Heart left ventricle (tissue), 16 donors: ENCODE measurements around the gene TSKU. TPM values are rescaled to one million over a fixed set of nuclear protein-coding genes. Genes with fewer than 3 reads are reported as not detected.

Experiments
- ATAC-seq, 4 donors: fragments of 200-7000 bp; cut with Tn5 transposase; one replicate each; pipeline ENCODE4 v1.9.1; 2020 to 2022; ENCODE audit warnings: moderate library complexity in 4 of 4, mild to moderate bottlenecking in 3 of 4, moderate number of reproducible peaks in 1 of 4
- DNase-seq, 5 donors: peaks; one replicate each; pipeline ENCODE4 v3.0.0-alpha.2; 2020
- H3K27ac ChIP-seq, 12 donors: fragments of 200-600 bp; sonication (generic) in 4 of 12; one replicate each; pipeline versions ENCODE4 v1.5.0 to v1.8.0; 2016 to 2022; ENCODE audit warnings: mild to moderate bottlenecking in 2 of 12
- H3K27me3 ChIP-seq, 9 donors: fragments of 200-600 bp; sonication (generic) in 2 of 9; one replicate each; pipeline versions ENCODE4 v1.5.1 to v1.8.0; 2016 to 2022; ENCODE audit warnings: mild to moderate bottlenecking in 3 of 9
- H3K36me3 ChIP-seq, 9 donors: fragments of 200-600 bp; sonication (generic) in 2 of 9; one replicate each; pipeline versions ENCODE4 v1.5.0 to v1.8.0; 2018 to 2022; ENCODE audit warnings: mild to moderate bottlenecking in 2 of 9
- H3K4me1 ChIP-seq, 12 donors: fragments of 200-600 bp; sonication (generic) in 4 of 12; one replicate each; pipeline versions ENCODE4 v1.5.0 to v1.8.0; 2016 to 2022; ENCODE audit warnings: mild to moderate bottlenecking in 3 of 12
- H3K4me3 ChIP-seq, 12 donors: fragments of 200-600 bp; sonication (generic) in 4 of 12; one replicate each; pipeline versions ENCODE4 v1.5.0 to v1.8.0; 2017 to 2022; ENCODE audit warnings: mild to moderate bottlenecking in 9 of 12, moderate library complexity in 4 of 12
- H3K9me3 ChIP-seq, 12 donors: fragments of 200-600 bp; sonication (generic) in 4 of 12; one replicate each; pipeline versions ENCODE4 v1.5.0 to v1.8.0; 2016 to 2022; ENCODE audit warnings: mild to moderate bottlenecking in 1 of 12
- POLR2A ChIP-seq, 2 donors: fragments of 450-650 bp; IDR thresholded peaks; one replicate each; pipeline ENCODE4 v1.6.1; 2017; ENCODE audit warnings: antibody characterized with exemption in 2 of 2, mild to moderate bottlenecking in 2 of 2, moderate library complexity in 2 of 2
- WGBS, 4 donors: extraction: QIAGEN DNeasy Blood & Tissue Kit in 2 of 4; methylation state at CpG; one replicate each; pipeline versions ENCODE4 v1.1.5 to v1.1.7; 2013 to 2018; 5-methylcytosine and 5-hydroxymethylcytosine counted together
- intact Hi-C, 10 donors: fragments of 100-400 bp; cut with DNase I; formaldehyde crosslinking; loops; one replicate each; pipeline versions ENCODE4 v1.11.1 to v1.14.2; 2022
- polyA plus RNA-seq, 2 donors: library from polyadenylated mRNA; stranded (reverse); fragments of 200-250 nt; gene quantifications; one replicate each; pipeline ENCODE4 v1.2.3, GENCODE V29; 2013
- total RNA-seq, 9 donors: library from RNA; depleted of rRNA in 2 of 9; stranded (reverse); fragments of >200 nt in 2 of 9; fragmentation: NEBNext Ultra II Directional in 3 of 9; extraction: Animal tissue kit (Norgen Biotek cat#: 25700) in 3 of 9; gene quantifications; one replicate each; pipeline versions ENCODE4 v1.1.0 to v1.2.4, GENCODE V29; 2016 to 2023
- TF ChIP-seq, protein P1 (sequence below), 12 donors: fragments of 200-600 bp; sonication (generic) in 4 of 12; IDR thresholded peaks; one replicate each; pipeline versions ENCODE4 v1.5.0 to v1.8.0; 2018 to 2022; ENCODE audit warnings: antibody characterized with exemption in 12 of 12, mild to moderate bottlenecking in 5 of 12
- donor health status: ischemic (EF 13 %, LVEDD 7.1; RV severe dilation, severe dysfunction).
- donor health status: healthy with polysubstance abuse.
- donor health status: DM: no; HTN: yes; CAD: no.
- donor health status: DM: no; HTN: no; CAD: no.
- donor health status: ischemic (EF 25% LVEDD 6.9; RV normal size, moderate dysfunction).
- donor health status: ischemic (EF 25% LVEDD 5.7; RV mildly dilated, moderate dysfunction).
- donor health status: healthy.
- donor health status: DM: yes; HTN: yes; CAD: no.
- donor health status: ischemic (EF 35%, LVEDD 5.7; RV mildly dilated, moderate dysfunction).
- donor health status: nonischemic (EF 11% LVEDD 7.7; RV severe dilation, severe dysfunction).
- donor health status: DM: yes; HTN: yes; CAD: no.
- donor health status: PGD.
- donor health status: ischemic (EF 29% LVEDD 5.4; RV normal size, mild dysfunction).
- donor health status: nonischemic (EF 23%, LVEDD 6.1; RV moderate dilation, normal function).

TSKU gene
- total and polyA plus RNA-seq, 11 donors = 4.5 to 39.8 (median 11.2) TPM

DNA sequence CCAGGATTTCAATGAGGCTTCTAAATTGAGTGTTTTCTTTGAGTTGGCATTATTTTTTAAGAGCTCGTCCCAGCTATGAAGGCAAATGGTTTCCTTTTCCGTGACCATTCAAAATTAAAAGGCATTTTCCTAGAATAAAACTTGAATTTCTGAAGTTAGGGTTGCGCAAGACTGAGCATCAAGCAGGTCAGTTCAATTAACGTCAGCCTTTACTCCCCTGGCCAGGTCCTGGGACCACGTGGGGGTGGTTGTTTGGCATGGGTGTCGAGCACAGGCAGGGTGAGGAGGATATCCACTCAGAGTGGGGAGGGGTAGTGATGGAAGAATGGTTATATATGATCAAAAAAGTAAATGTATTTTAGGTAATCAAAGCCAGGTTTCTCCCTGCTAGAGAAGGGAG is 43.4 kb upstream of the TSKU start:
- Histone ChIP-seq H3K27ac (no peak overlapping the region), H3K27me3 (no peaks in the 10 kb centered on the region), H3K9me3 (no peaks in the 10 kb centered on the region), H3K4me3 (no peak overlapping the region), H3K4me1 (peaks cover 0 to 16% (median 2%) of the 10 kb centered on the region in 12 donors), H3K36me3 (no peaks in the 10 kb centered on the region)
- DNase-seq = no peak
- WGBS, 4 donors = 79 to 89% (median 88%) methylated on average over 6 of the region's 6 CpGs
- intact Hi-C loops = loop anchor here in 5 of 10 donors (5.0 to 10.0 kb wide), 4 partner anchors 43 to 355 kb away; partner anchors contain the start of gene TSKU (in 1 of the 5)
- TF ChIP-seq, protein P1, sequence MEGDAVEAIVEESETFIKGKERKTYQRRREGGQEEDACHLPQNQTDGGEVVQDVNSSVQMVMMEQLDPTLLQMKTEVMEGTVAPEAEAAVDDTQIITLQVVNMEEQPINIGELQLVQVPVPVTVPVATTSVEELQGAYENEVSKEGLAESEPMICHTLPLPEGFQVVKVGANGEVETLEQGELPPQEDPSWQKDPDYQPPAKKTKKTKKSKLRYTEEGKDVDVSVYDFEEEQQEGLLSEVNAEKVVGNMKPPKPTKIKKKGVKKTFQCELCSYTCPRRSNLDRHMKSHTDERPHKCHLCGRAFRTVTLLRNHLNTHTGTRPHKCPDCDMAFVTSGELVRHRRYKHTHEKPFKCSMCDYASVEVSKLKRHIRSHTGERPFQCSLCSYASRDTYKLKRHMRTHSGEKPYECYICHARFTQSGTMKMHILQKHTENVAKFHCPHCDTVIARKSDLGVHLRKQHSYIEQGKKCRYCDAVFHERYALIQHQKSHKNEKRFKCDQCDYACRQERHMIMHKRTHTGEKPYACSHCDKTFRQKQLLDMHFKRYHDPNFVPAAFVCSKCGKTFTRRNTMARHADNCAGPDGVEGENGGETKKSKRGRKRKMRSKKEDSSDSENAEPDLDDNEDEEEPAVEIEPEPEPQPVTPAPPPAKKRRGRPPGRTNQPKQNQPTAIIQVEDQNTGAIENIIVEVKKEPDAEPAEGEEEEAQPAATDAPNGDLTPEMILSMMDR (IDR thresholded peaks at IDR 0.05) = no peak
- TF ChIP-seq POLR2A (IDR thresholded peaks at IDR 0.05) = no peak
- no peak for ATAC-seq

- H3K4me1 ChIP-seq = peaks cover 0 to 20% (median 5%) of the 10 kb centered on the region in 12 donors
- ATAC-seq (no peak), DNase-seq (no peak)
- 60 to 72% (median 68%) methylated on average over 5 of the region's 5 CpGs for WGBS, 4 donors
- no peaks in the 10 kb centered on the region for H3K27me3 ChIP-seq
- H3K36me3 ChIP-seq = no peaks in the 10 kb centered on the region
- TF ChIP-seq, protein P1 (IDR thresholded peaks at IDR 0.05) = no peak
- no peak for TF ChIP-seq POLR2A (IDR thresholded peaks at IDR 0.05)
- H3K9me3 ChIP-seq = no peaks in the 10 kb centered on the region
- intact Hi-C loops = loop anchor here in 1 of 10 donors (5.0 kb wide), 1 partner anchor 42 kb away; the partner anchor contains the start of gene TSKU
- no peak overlapping the region for H3K27ac ChIP-seq
- H3K4me3 ChIP-seq = no peak overlapping the region
These were observed 42.4 kb upstream of the TSKU start for GRCh38 chr11:76740772-76741171.

GRCh38 chr11:76742902-76743301 is 40.3 kb upstream of the TSKU start:
- no peak for TF ChIP-seq POLR2A (IDR thresholded peaks at IDR 0.05)
- TF ChIP-seq, protein P1 (IDR thresholded peaks at IDR 0.05) = no peak
- Histone ChIP-seq H3K27ac (no peak overlapping the region), H3K36me3 (no peaks in the 10 kb centered on the region), H3K27me3 (no peaks in the 10 kb centered on the region), H3K9me3 (no peaks in the 10 kb centered on the region), H3K4me3 (no peak overlapping the region), H3K4me1 (peaks cover 0 to 28% (median 6%) of the 10 kb centered on the region in 12 donors)
- ATAC-seq (no peak), DNase-seq (no peak)
- WGBS, 4 donors = 71 to 96% (median 91%) methylated on average over 4 of the region's 4 CpGs
- intact Hi-C loops = loop anchor here in 1 of 10 donors (5.0 kb wide), 1 partner anchor 39 kb away; the partner anchor contains the start of gene TSKU

DNA sequence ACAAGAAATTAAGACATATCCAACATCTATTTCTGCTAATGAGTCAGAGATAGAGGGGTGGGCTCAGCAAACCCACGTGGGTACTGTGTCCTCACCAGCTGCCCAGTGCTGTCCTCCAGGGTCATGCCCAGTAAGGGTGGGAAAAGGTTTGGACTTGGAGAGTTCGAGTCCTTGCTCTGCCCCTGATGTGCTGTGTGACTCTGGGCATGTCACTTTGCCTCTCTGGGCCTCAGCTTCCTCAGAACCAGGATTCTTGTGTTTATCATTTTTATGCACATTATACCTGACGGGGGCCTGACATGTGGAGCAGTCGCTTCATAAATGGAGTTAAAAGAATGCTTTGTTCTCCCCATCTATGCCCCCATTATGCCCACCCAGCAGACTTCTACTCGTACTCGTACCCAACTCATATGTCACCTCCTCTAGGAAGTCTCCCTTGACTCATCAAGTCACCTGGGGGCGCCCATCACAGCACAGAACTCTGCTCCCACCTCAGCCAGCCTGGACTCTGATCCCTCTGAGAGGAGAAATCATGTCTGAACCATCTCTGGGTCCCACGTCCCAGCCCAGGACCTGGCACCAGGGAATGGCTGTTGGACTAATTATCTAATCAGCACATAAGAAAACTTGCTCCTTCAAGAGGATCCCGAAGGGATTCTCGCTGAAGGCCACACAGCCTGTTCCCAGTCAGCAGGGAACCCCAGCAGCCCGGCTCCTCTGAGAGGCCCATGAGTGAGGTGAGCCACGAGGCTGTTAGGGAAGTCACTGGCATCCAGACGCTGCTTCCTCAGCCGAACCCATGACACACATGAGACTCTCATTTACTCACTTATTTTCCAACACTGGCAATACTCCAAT is 38.7 kb upstream of the TSKU start:
- peak overlapping the region in 2 of 12 donors; percentile 34 to 46 for H3K27ac ChIP-seq

More for the DNA sequence above, 38.7 kb upstream of the TSKU start:
- 62 to 69% (median 65%) methylated on average over 14 of the region's 14 CpGs for WGBS, 4 donors
- H3K4me1 ChIP-seq = peaks cover 0 to 38% (median 7%) of the 10 kb centered on the region in 12 donors
- no peak overlapping the region for H3K4me3 ChIP-seq
- H3K9me3 ChIP-seq = no peaks in the 10 kb centered on the region
- H3K36me3 ChIP-seq = no peaks in the 10 kb centered on the region
- peak in 3 of 4 donors; percentile 31 to 54 (median 49) for ATAC-seq
- no peak for DNase-seq
- intact Hi-C loops = loop anchor here in 4 of 10 donors (5.0 kb wide), 2 partner anchors 38 to 43 kb away; partner anchors contain the start of gene TSKU (in 2 of the 4)
- no peak for TF ChIP-seq POLR2A (IDR thresholded peaks at IDR 0.05)
- TF ChIP-seq, protein P1 (IDR thresholded peaks at IDR 0.05) = no peak
- no peaks in the 10 kb centered on the region for H3K27me3 ChIP-seq
